HL-60 (cell line): ENCODE data around the gene KCNK17.
A peak's percentile ranks its signal among the peaks of the same experiment; 100 is the strongest.

Experiments used
- DNase-seq, 2 experiments: peaks; one replicate each; pipeline ENCODE4 v3.0.0-alpha.2; 2010 to 2020; ENCODE audit warnings: low read depth in 1 of 2, low spot score in 1 of 2
- H3K27ac ChIP-seq: fragments of 250-450 bp; sonication (Bioruptor Pico); replicated peaks from 2 replicates; pipeline ENCODE4 v1.5.1; 2020; ENCODE audit warnings: mild to moderate bottlenecking, moderate library complexity
- H3K27me3 ChIP-seq: fragments of 250-450 bp; sonication (Bioruptor Pico); 2 replicates; pipeline ENCODE4 v1.5.1; 2021; ENCODE audit warnings: mild to moderate bottlenecking, moderate library complexity; ENCODE audit not compliant: insufficient read depth, poor library complexity, severe bottlenecking
- H3K4me3 ChIP-seq: replicated peaks from 2 replicates; pipeline ENCODE4 v1.5.1; 2011; ENCODE audit warnings: mild to moderate bottlenecking, control low read depth, low read length; ENCODE audit not compliant: insufficient read depth
- CTCF ChIP-seq: IDR thresholded peaks from one replicate; pipeline ENCODE4 v1.5.1; 2011; ENCODE audit warnings: low read length, control low read depth, inconsistent platforms; ENCODE audit not compliant: insufficient read depth
- GABPA ChIP-seq: IDR thresholded peaks from 2 replicates; pipeline ENCODE4 v1.6.1; 2012; ENCODE audit warnings: low read depth
- POLR2AphosphoS5 ChIP-seq: IDR thresholded peaks from 2 replicates; pipeline ENCODE4 v1.6.1; 2012; ENCODE audit warnings: low read depth
- REST ChIP-seq: IDR thresholded peaks from 2 replicates; pipeline ENCODE4 v1.6.1; 2012; ENCODE audit warnings: low read depth; ENCODE audit not compliant: insufficient replicate concordance
- SPI1 ChIP-seq: IDR thresholded peaks from 2 replicates; pipeline ENCODE4 v1.6.1; 2012; ENCODE audit warnings: low read depth, mild to moderate bottlenecking, borderline replicate concordance

The KCNK17 gene

GRCh38 chr6:39303425-39304153 lies 10.6 kb downstream of the KCNK17 start:
- H3K27me3 ChIP-seq: no peaks in the 10 kb centered on the region
- no peak for TF ChIP-seq SPI1
- no peak for TF ChIP-seq GABPA
- TF ChIP-seq REST: no peak
- TF ChIP-seq CTCF: no peak
- TF ChIP-seq POLR2AphosphoS5: no peak
- H3K4me3 ChIP-seq: no peak overlapping the region
- H3K27ac ChIP-seq: no peak overlapping the region
- DNase-seq: no peak

- peak; percentile 47 to 87 for DNase-seq
- Histone ChIP-seq H3K27me3 (no peaks in the 10 kb centered on the region), H3K27ac (no peak overlapping the region), H3K4me3 (peak overlapping the region; percentile 1)
- TF ChIP-seq CTCF (peak; percentile 87), REST (no peak), SPI1 (no peak), POLR2AphosphoS5 (no peak)
Observed at GRCh38 chr6:39302669-39303424, 11.4 kb downstream of the KCNK17 start.

- no peak overlapping the region for H3K4me3 ChIP-seq
- H3K27ac ChIP-seq: no peak overlapping the region
- no peak for TF ChIP-seq POLR2AphosphoS5
- no peak for TF ChIP-seq CTCF
- TF ChIP-seq GABPA: no peak
- TF ChIP-seq REST: no peak
- no peak for TF ChIP-seq SPI1
- no peaks in the 10 kb centered on the region for H3K27me3 ChIP-seq
- DNase-seq: no peak
Observed at GRCh38 chr6:39302011-39302410, 12.2 kb downstream of the KCNK17 start.
